CMK (cell line): ENCODE measurements around the gene ZNF629.
A peak's percentile ranks its signal among the peaks of the same experiment; 100 is the strongest.

Experiments used
- DNase-seq: peaks from one replicate; pipeline ENCODE4 v3.0.0-alpha.2; 2010; ENCODE audit warnings: low read depth

The ZNF629 gene

DNA sequence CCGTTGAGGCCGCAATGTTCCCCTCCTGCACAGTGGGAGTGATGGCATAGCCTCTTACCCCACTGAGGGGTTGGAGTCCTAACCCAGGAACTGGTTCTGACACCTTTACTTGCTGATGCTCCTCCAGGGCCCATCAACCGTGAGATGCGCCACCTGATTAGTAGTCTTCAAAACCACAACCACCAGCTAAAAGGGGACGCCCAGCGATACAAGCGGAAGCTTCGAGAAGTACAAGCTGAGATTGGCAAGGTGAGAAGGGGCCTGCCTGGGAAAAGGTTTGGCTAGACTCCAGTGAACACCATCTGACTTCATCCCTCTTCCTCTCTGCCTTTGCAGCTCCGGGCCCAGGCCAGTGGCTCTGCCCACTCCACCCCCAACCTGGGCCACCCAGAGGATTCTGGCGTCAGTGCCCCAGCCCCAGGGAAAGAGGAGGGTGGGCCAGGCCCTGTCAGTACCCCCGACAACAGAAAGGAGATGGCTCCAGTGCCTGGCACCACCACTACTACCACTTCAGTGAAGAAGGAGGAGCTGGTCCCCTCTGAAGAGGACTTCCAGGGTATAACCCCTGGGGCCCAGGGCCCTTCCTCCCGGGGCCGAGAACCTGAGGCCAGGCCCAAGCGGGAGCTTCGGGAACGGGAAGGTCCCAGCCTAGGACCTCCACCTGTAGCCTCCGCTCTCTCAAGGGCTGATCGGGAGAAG is 19.1 kb downstream of the ZNF629 start:
- DNase-seq, result no peak

- DNase-seq, result no peak
Observed at GRCh38 chr16:30766933-30767284, 20.1 kb downstream of the ZNF629 start.

DNA sequence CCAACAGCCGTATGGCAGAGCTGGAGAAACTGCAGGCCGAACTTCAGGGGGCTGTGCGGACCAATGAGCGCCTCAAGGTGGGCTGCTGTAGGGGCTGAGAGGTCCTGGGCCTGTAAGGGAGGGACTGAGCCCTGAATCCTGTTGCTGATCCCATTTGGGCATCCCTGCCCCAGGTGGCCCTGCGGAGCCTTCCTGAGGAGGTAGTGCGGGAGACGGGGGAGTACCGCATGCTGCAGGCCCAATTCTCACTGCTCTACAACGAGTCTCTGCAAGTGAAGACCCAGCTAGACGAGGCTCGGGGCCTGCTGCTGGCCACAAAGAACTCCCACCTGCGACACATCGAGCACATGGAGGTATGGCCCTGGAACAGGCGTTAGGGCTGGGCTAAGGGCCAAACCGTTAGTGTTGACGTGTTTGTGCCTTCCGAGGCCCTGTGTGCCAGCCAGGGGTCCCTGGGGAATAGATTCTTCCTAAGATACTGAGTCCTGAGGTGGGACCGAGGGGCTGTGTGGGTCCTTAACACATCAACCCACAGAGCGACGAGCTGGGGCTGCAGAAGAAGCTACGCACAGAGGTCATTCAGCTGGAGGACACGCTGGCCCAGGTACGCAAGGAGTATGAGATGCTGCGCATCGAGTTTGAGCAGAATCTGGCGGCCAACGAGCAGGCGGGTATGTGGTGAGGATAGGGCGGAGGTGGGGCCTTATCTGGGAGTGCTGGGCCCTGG is 20.6 kb downstream of the ZNF629 start:
- no peak for DNase-seq

GRCh38 chr16:30764816-30765465 is 22.1 kb downstream of the ZNF629 start:
- DNase-seq, result no peak

DNA sequence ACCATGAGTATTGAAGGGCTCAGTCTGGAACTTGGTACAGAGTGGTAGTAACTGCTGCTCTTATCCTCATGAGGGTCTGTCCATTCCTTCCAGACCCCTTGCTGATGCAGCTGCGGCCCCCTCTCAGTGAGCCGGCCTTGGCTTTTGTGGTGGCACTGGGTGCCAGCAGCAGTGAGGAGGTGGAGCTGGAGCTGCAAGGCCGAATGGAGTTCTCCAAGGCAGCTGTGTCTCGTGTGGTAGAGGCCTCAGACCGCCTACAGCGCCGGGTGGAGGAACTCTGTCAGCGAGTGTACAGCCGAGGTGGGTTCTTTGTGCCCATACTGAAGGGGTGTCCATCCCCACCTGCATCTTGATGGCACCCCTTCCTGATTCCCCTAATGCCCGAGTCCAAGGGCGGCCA is 22.9 kb downstream of the ZNF629 start:
- no peak for DNase-seq

GRCh38 chr16:30762991-30763725 is 23.8 kb downstream of the ZNF629 start:
- DNase-seq, result no peak

- peak; percentile 88 for DNase-seq
Observed at GRCh38 chr16:30761928-30762902, 24.8 kb downstream of the ZNF629 start, which contains the start of the genes CFAP119 and RNF40. CFAP119 (minus strand) TSS chr16:30762062; CDS start chr16:30761748, 314 bp downstream. RNF40 (plus strand) TSS chr16:30762322; CDS start chr16:30762546, 224 bp downstream.

GRCh38 chr16:30761427-30761927 is 25.5 kb downstream of the ZNF629 start:
- DNase-seq, result peak; percentile 36

- no peak for DNase-seq
Observed at GRCh38 chr16:30760577-30761426, 26.2 kb downstream of the ZNF629 start.

DNA sequence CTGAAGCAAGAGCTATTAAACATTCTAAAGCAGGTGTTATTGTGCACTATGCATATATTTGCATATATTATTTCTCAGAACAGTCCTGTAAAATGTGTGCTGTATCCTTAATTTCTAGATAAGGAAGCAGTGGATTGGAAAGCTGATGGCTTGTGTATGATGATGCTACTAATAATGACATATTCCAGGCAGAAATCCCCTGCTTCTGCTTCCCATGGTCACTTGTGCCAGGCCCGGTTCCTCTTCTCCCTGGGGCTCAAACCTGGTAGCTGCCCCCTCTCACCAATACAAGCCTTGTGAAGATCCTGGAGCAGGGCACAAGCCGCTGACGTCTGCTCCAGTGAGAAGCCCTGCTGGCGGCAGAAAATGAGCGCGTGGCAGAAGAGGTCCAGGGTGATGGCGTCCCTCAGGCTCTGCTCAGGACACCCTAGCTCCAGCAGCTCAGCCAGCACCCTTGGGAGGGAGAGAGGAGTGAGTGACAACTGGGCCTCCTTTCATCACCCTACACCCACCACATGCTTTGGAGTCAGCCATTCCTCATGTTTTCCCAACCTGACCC is 26.9 kb downstream of the ZNF629 start:
- DNase-seq, result no peak

DNA sequence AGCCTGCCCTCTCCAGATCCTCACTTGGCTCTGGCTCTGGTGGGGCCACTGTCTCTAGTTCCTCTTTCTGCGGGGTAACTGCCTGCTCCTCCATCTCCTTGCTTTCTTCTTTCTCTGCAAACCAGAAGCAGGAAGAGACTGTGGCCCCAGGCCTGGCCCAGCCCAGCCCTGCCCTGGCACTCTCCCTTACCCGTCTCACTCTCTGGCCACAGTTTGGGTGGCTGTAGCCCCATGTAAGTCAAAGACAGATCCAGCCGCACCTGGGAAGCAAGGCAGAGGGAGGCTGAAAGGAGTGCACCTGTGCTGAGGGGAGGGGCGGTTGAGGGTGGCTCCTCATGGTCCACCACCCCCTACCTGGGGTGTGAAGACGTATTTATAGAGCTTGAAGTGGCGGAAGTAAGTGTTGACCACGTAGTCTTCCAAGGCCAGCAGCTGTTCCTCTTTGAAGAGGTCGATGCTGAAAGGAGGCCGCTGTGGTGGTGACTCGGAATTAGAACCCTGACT is 28.0 kb downstream of the ZNF629 start:
- DNase-seq, result peak; percentile 29

- no peak for DNase-seq
Observed at GRCh38 chr16:30757316-30757715, 29.7 kb downstream of the ZNF629 start.

GRCh38 chr16:30756781-30757100 is 30.3 kb downstream of the ZNF629 start:
- no peak for DNase-seq

DNA sequence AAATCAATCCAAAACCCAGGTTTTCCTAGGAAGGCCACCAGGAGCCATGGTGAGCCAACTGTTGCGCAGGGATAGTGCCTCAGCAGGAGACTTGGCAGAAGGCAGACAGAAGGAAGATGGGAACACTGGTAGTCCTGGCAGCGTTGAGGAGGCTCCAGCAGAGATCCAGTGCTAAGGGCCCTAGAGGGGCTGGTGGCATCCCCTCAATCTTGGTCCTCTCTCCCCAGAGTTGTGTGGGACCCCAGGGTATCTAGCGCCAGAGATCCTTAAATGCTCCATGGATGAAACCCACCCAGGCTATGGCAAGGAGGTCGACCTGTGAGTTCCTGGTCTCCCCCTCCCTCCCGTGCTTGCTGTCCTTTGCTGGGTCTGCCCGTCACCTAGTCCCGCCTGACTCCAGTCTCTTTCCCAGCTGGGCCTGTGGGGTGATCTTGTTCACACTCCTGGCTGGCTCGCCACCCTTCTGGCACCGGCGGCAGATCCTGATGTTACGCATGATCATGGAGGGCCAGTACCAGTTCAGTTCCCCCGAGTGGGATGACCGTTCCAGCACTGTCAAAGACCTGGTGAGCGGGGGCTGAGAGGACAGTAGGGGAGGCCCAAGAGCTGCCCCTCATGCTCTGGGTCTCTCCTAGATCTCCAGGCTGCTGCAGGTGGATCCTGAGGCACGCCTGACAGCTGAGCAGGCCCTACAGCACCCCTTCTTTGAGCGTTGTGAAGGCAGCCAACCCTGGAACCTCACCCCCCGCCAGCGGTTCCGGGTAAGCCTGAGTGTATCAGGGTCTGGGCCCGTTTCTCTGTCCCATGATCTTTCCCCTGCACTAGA is 30.8 kb downstream of the ZNF629 start:
- no peak for DNase-seq

GRCh38 chr16:30753596-30753995 is 33.4 kb downstream of the ZNF629 start:
- no peak for DNase-seq

- no peak for DNase-seq
Observed at GRCh38 chr16:30750876-30751465, 36.0 kb downstream of the ZNF629 start.

DNA sequence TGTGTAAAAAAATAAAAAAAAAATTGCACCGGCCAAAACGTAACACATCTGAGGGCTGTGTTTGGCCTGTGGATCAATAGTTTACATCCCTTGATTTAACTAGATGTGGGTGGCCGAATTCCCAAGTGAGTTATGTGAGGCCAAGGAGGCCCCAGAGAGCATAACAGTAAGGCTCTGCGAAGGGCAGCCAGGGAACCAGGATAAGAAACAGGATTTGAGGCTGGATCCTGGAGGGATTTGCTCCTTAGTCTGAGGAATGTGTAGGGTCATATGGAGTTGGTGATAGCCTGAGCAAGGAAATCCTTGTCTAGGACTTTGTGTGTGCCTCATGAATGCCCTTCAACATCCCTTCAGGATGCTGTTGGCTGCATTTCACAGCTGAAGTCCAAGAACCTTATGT is 36.8 kb downstream of the ZNF629 start:
- DNase-seq, result no peak
